ENCODE results near the gene TRMT11. TPM values are rescaled to one million over a fixed set of nuclear protein-coding genes. Genes with fewer than 3 reads are reported as not detected.
A peak's percentile ranks its signal among the peaks of the same experiment; 100 is the strongest.

Gene TRMT11
- total and polyA plus RNA-seq, 2 of the 13 experiments (the other 11 are each of a cell fraction or from before 2014, with no cell fraction given): 42.2 to 81.9 TPM

- TF ChIP-seq, protein P1, sequence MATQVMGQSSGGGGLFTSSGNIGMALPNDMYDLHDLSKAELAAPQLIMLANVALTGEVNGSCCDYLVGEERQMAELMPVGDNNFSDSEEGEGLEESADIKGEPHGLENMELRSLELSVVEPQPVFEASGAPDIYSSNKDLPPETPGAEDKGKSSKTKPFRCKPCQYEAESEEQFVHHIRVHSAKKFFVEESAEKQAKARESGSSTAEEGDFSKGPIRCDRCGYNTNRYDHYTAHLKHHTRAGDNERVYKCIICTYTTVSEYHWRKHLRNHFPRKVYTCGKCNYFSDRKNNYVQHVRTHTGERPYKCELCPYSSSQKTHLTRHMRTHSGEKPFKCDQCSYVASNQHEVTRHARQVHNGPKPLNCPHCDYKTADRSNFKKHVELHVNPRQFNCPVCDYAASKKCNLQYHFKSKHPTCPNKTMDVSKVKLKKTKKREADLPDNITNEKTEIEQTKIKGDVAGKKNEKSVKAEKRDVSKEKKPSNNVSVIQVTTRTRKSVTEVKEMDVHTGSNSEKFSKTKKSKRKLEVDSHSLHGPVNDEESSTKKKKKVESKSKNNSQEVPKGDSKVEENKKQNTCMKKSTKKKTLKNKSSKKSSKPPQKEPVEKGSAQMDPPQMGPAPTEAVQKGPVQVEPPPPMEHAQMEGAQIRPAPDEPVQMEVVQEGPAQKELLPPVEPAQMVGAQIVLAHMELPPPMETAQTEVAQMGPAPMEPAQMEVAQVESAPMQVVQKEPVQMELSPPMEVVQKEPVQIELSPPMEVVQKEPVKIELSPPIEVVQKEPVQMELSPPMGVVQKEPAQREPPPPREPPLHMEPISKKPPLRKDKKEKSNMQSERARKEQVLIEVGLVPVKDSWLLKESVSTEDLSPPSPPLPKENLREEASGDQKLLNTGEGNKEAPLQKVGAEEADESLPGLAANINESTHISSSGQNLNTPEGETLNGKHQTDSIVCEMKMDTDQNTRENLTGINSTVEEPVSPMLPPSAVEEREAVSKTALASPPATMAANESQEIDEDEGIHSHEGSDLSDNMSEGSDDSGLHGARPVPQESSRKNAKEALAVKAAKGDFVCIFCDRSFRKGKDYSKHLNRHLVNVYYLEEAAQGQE (IDR thresholded peaks at IDR 0.05; ENCODE audit: borderline replicate concordance in 1 of 2, low read depth in 1 of 2, low read length in 2 of 2): no peak
- no peak; the same call in 1 of the 2 replicates for TF ChIP-seq SNAPC2 (CRISPR knock-in tag; IDR thresholded peaks at IDR 0.05)
- TF ChIP-seq SIX4 (CRISPR knock-in tag; IDR thresholded peaks at IDR 0.05): no peak
- TF ChIP-seq, protein P2, sequence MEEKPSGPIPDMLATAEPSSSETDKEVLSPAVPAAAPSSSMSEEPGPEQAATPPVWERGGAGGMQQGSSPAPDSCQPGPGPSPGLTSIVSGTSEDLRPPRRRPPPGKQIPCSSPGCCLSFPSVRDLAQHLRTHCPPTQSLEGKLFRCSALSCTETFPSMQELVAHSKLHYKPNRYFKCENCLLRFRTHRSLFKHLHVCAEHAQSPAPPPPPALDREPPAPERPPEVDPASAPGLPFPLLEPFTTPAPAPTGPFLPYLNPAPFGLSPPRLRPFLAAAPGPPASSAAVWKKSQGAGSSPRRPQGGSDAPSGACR (CRISPR knock-in tag; IDR thresholded peaks at IDR 0.05): no peak
- TF ChIP-seq ZBTB10 (CRISPR knock-in tag; IDR thresholded peaks at IDR 0.05; ENCODE audit: borderline replicate concordance): no peak
- no peak for TF ChIP-seq FIP1L1 (IDR thresholded peaks at IDR 0.05; ENCODE audit: borderline replicate concordance, insufficient read depth, low read depth, low read length)
- TF ChIP-seq MEIS2 (CRISPR knock-in tag; IDR thresholded peaks at IDR 0.05): no peak
- TF ChIP-seq FOXO1 (CRISPR knock-in tag; IDR thresholded peaks at IDR 0.05): no peak
- TF ChIP-seq ZNF839 (CRISPR knock-in tag; IDR thresholded peaks at IDR 0.05; ENCODE audit: borderline replicate concordance): no peak
- no peak for TF ChIP-seq ZBTB7A (CRISPR knock-in tag; IDR thresholded peaks at IDR 0.05)
- TF ChIP-seq ZNF317 (CRISPR knock-in tag; IDR thresholded peaks at IDR 0.05): 0 out of 2 replicates have a peak, but pooled peaks have one; percentile 15
- TF ChIP-seq MIER3 (CRISPR knock-in tag; IDR thresholded peaks at IDR 0.05; ENCODE audit: borderline replicate concordance): no peak
- TF ChIP-seq FOXJ3 (CRISPR knock-in tag; IDR thresholded peaks at IDR 0.05; ENCODE audit: borderline replicate concordance): no peak
- TF ChIP-seq, protein P3, sequence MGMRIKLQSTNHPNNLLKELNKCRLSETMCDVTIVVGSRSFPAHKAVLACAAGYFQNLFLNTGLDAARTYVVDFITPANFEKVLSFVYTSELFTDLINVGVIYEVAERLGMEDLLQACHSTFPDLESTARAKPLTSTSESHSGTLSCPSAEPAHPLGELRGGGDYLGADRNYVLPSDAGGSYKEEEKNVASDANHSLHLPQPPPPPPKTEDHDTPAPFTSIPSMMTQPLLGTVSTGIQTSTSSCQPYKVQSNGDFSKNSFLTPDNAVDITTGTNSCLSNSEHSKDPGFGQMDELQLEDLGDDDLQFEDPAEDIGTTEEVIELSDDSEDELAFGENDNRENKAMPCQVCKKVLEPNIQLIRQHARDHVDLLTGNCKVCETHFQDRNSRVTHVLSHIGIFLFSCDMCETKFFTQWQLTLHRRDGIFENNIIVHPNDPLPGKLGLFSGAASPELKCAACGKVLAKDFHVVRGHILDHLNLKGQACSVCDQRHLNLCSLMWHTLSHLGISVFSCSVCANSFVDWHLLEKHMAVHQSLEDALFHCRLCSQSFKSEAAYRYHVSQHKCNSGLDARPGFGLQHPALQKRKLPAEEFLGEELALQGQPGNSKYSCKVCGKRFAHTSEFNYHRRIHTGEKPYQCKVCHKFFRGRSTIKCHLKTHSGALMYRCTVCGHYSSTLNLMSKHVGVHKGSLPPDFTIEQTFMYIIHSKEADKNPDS (CRISPR knock-in tag; IDR thresholded peaks at IDR 0.05): no peak
- TF ChIP-seq TBX2 (CRISPR knock-in tag; IDR thresholded peaks at IDR 0.05; ENCODE audit: borderline replicate concordance): 0 out of 2 replicates have a peak, but pooled peaks have one; percentile 14
- TF ChIP-seq ZMYM2 (CRISPR knock-in tag; IDR thresholded peaks at IDR 0.05): no peak
- TF ChIP-seq SP140L (CRISPR knock-in tag; IDR thresholded peaks at IDR 0.05; ENCODE audit: borderline replicate concordance): no peak
- no peak for TF ChIP-seq POLR2AphosphoS2 (IDR thresholded peaks at IDR 0.05; ENCODE audit: low read depth, low read length)
Measured at GRCh38 chr6:125945378-125946141, 40.8 kb upstream of the TRMT11 start (continued).

Measured in HepG2 (cell line).